RWPE2 (cell line): ENCODE results near the gene DSTN.

Experiments used
- ATAC-seq: fragments of 200-7000 bp; cut with Tn5 transposase; 3 replicates; pipeline ENCODE4 v1.9.1; 2021; ENCODE audit warnings: low read depth
- DNase-seq: peaks from one replicate; pipeline ENCODE4 v3.0.0-alpha.2; 2020; ENCODE audit warnings: low spot score
- H3K27ac ChIP-seq: fragments of 450-650 bp; 2 replicates; pipeline ENCODE4 v1.5.1; 2017; ENCODE audit warnings: mild to moderate bottlenecking; ENCODE audit not compliant: poor library complexity, severe bottlenecking
- H3K27me3 ChIP-seq: fragments of 250-450 bp; sonication (Bioruptor Pico); 2 replicates; pipeline ENCODE4 v1.5.1; 2021; ENCODE audit warnings: mild to moderate bottlenecking, moderate library complexity; ENCODE audit not compliant: insufficient read depth, poor library complexity, severe bottlenecking
- H3K36me3 ChIP-seq: fragments of 250-450 bp; sonication (Bioruptor Pico); 2 replicates; pipeline ENCODE4 v1.5.1; 2020; ENCODE audit warnings: low read depth, mild to moderate bottlenecking, moderate library complexity
- H3K4me1 ChIP-seq: fragments of 250-450 bp; sonication (Bioruptor Pico); 2 replicates; pipeline ENCODE4 v1.5.1; 2021; ENCODE audit warnings: mild to moderate bottlenecking, moderate library complexity; ENCODE audit not compliant: insufficient read depth, poor library complexity, severe bottlenecking
- H3K4me3 ChIP-seq: fragments of 250-450 bp; sonication (Bioruptor Pico); 2 replicates; pipeline ENCODE4 v1.5.1; 2021; ENCODE audit warnings: mild to moderate bottlenecking, moderate library complexity; ENCODE audit not compliant: severe bottlenecking
- H3K9me3 ChIP-seq: fragments of 250-450 bp; sonication (Bioruptor Pico); 2 replicates; pipeline ENCODE4 v1.5.1; 2021; ENCODE audit warnings: mild to moderate bottlenecking, moderate library complexity; ENCODE audit not compliant: severe bottlenecking
- TF ChIP-seq, protein P1 (sequence below): fragments of 450-650 bp; IDR thresholded peaks from one replicate; pipeline ENCODE4 v1.5.1; 2017; ENCODE audit warnings: mild to moderate bottlenecking, moderate library complexity; ENCODE audit not compliant: poor library complexity, severe bottlenecking

The DSTN gene

DNA sequence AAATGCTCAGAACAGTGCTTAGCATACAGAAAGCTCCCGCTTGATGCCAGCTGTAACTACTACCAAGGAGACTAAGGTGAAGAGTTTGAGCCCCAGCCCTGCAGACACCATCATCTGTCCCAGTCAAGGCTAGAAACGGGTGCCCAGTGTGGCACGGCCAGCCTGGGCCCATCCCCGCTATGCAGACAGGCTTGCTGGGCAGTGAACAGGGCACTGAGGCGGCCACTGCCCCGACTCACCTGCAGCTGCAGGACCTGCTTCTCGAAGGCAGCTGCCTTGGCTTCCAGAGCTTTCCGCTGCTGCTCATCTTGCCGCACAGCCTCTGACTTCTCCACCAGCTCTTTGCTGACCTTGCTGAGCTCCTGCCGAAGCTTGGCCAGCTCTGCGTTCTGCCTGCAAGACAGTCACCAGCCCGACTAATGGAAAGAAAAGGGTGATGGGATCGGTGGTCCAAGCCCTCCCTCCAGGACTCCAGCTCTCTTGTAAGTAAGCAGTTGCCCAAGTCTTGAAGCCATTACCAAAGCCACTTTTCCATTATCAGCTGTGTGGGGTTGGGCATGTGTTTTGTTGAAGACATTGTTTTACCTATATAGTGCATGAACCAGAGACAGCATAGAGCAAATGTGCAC lies 63.5 kb downstream of the DSTN start:
- H3K9me3 ChIP-seq = no peaks in the 10 kb centered on the region
- H3K27ac ChIP-seq = no peak overlapping the region
- no peaks in the 10 kb centered on the region for H3K27me3 ChIP-seq
- DNase-seq (no peak), ATAC-seq (no peak)
- TF ChIP-seq, protein P1, sequence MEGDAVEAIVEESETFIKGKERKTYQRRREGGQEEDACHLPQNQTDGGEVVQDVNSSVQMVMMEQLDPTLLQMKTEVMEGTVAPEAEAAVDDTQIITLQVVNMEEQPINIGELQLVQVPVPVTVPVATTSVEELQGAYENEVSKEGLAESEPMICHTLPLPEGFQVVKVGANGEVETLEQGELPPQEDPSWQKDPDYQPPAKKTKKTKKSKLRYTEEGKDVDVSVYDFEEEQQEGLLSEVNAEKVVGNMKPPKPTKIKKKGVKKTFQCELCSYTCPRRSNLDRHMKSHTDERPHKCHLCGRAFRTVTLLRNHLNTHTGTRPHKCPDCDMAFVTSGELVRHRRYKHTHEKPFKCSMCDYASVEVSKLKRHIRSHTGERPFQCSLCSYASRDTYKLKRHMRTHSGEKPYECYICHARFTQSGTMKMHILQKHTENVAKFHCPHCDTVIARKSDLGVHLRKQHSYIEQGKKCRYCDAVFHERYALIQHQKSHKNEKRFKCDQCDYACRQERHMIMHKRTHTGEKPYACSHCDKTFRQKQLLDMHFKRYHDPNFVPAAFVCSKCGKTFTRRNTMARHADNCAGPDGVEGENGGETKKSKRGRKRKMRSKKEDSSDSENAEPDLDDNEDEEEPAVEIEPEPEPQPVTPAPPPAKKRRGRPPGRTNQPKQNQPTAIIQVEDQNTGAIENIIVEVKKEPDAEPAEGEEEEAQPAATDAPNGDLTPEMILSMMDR = no peak
- H3K4me1 ChIP-seq = no peaks in the 10 kb centered on the region
- H3K4me3 ChIP-seq = no peak overlapping the region
- peaks cover 80% of the 10 kb centered on the region for H3K36me3 ChIP-seq

DNA sequence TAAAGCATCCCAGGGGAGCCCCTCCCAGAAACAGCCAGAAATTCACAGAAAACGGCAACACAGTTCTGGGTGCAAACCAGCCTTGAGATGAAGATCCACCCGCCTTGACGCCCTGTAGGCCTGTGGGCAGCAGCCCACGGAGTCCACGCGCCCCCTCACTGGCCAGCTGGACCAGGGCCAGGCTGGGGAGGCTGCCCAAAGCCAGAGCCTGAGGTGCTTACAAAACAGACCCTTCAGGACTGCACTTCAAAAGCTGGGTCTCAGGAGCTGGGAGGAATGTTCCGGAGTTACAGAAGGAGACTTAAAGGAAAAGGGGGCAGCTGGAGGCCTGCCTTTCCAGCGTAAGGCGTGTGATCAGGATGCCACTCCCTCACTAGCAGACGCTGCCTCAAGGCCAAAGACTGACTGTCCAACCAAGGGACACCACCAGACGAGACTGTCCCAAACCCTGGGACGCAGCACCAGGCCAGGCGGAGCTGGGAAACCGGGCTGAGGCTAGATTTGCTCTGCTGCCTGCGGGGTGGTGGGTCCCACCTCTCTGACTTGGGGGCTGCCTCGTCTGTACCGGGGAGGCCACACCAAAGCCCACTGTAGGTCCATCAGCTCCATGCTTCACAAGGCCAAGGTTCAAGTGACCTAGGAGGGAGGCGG lies 64.1 kb downstream of the DSTN start:
- Histone ChIP-seq H3K9me3 (no peaks in the 10 kb centered on the region), H3K27me3 (no peaks in the 10 kb centered on the region), H3K36me3 (peaks cover 80% of the 10 kb centered on the region), H3K27ac (no peak overlapping the region), H3K4me1 (no peaks in the 10 kb centered on the region), H3K4me3 (no peak overlapping the region)
- no peak for ATAC-seq
- no peak for DNase-seq
- TF ChIP-seq, protein P1 = no peak

GRCh38 chr20:17634661-17635331 lies 64.9 kb downstream of the DSTN start:
- H3K36me3 ChIP-seq = peaks cover 84% of the 10 kb centered on the region

DNA sequence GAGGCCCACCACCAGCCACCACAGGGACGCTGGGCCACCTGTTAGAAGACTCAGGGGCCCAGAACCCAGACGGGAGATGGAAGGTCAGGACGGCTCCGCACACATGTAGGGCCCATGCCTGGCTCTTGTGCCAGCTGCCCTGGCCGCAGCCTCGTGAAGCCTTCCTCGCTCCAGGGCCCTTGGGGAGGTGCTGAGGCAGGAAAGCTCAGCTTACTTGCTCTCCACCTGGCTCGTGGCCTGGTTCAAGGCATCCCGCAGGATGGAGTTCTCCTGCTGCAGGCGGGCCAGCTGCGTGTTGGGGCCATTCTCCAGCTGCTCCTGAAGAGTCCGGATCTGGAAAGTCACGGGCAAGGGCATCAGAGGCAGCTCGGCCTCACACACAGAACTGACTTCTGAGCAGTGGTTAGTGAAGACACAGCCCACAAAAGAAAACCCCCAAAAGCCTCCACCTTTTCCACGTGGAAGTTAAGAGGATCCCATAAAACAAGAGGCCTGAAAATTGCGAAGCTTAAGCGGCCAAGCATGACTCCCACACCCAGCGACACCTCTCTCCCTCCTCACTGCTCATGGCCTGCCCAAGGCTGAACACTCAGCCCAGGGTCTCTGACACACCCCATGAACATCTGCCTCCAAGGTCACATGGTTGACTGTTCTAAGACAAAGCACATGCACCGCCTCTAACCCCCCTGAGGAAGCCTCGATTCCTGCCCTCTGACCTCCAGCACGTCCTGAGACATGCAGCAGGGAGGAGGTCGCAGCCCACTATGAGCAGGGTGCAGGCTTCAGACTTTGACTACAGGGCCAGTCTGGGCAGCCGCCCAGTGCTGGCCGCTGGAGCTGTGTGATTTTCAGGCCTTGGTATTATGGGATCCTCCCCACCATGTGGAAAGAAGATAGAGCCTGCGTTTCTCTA lies 65.7 kb downstream of the DSTN start:
- Histone ChIP-seq H3K9me3 (no peaks in the 10 kb centered on the region), H3K36me3 (peaks cover 84% of the 10 kb centered on the region), H3K27ac (no peak overlapping the region), H3K4me1 (no peaks in the 10 kb centered on the region), H3K4me3 (no peak overlapping the region), H3K27me3 (no peaks in the 10 kb centered on the region)
- no peak for DNase-seq
- ATAC-seq = no peak
- TF ChIP-seq, protein P1 = no peak

More at GRCh38 chr20:17634661-17635331, 64.9 kb downstream of the DSTN start:
- TF ChIP-seq, protein P1 = no peak
- H3K4me1 ChIP-seq = no peaks in the 10 kb centered on the region
- DNase-seq = no peak
- no peak overlapping the region for H3K27ac ChIP-seq
- H3K9me3 ChIP-seq = no peaks in the 10 kb centered on the region
- H3K27me3 ChIP-seq = no peaks in the 10 kb centered on the region
- H3K4me3 ChIP-seq = no peak overlapping the region
- ATAC-seq = no peak
